Neural cell (in vitro differentiated cells): ENCODE results near the gene GABRB2. TPM values are rescaled to one million over a fixed set of nuclear protein-coding genes. Genes with fewer than 3 reads are reported as not detected.

Source experiments
- H2AFZ ChIP-seq: fragments of 200-600, 300-800 bp; sonication (generic), shearing (Covaris generic); 2 replicates; pipeline ENCODE4 v1.6.0; 2014; ENCODE audit warnings: low read depth, mild to moderate bottlenecking, antibody characterized with exemption, low read length, moderate library complexity
- H3F3A ChIP-seq: fragments of 200-600 bp; shearing (Covaris generic); 2 replicates; pipeline ENCODE4 v1.6.1; 2016; ENCODE audit warnings: mild to moderate bottlenecking, moderate library complexity, mixed read lengths, antibody characterized with exemption, low read length; ENCODE audit not compliant: insufficient read depth, poor library complexity, severe bottlenecking
- H3K27ac ChIP-seq: fragments of 200-600, 300-800 bp; sonication (generic), shearing (Covaris generic); 2 replicates; pipeline ENCODE4 v1.5.1; 2014; ENCODE audit warnings: mild to moderate bottlenecking, low read length, moderate library complexity
- H3K27me3 ChIP-seq: fragments of 300-800, 200-600 bp; sonication (generic), shearing (Covaris generic); 2 replicates; pipeline ENCODE4 v1.6.0; 2014; ENCODE audit warnings: mild to moderate bottlenecking, low read depth, low read length, moderate library complexity; ENCODE audit not compliant: insufficient read depth
- H3K36me3 ChIP-seq: fragments of 300-800, 200-600 bp; sonication (generic), shearing (Covaris generic); 2 replicates; pipeline ENCODE4 v1.5.1; 2014; ENCODE audit warnings: mild to moderate bottlenecking, antibody characterized with exemption, low read length, moderate library complexity; ENCODE audit not compliant: insufficient read depth
- H3K4me2 ChIP-seq: fragments of 300-800, 200-600 bp; sonication (generic), shearing (Covaris generic); 2 replicates; pipeline ENCODE4 v1.6.0; 2014; ENCODE audit warnings: mild to moderate bottlenecking, low read length
- H3K4me3 ChIP-seq: fragments of 300-800, 200-600 bp; sonication (generic), shearing (Covaris generic); 2 replicates; pipeline ENCODE4 v1.5.1; 2014; ENCODE audit warnings: mild to moderate bottlenecking, low read length, moderate library complexity
- H3K79me2 ChIP-seq: fragments of 200-600 bp; shearing (Covaris generic); replicated peaks from 2 replicates; pipeline ENCODE4 v1.6.0; 2014; ENCODE audit warnings: mild to moderate bottlenecking, low read length, moderate library complexity; ENCODE audit not compliant: insufficient read depth
- H3K9ac ChIP-seq: fragments of 300-800, 200-600 bp; sonication (generic), shearing (Covaris generic); 2 replicates; pipeline ENCODE4 v1.6.1; 2016; ENCODE audit warnings: mild to moderate bottlenecking, low read length, mixed read lengths
- H3K9me2 ChIP-seq: fragments of 200-600 bp; shearing (Covaris generic); 2 replicates; pipeline ENCODE4 v1.6.1; 2016; ENCODE audit warnings: mild to moderate bottlenecking, low read length, mixed read lengths; ENCODE audit not compliant: insufficient read depth
- H3K9me3 ChIP-seq: fragments of 200-600, 300-800 bp; sonication (generic), shearing (Covaris generic); 2 replicates; pipeline ENCODE4 v1.6.1; 2016; ENCODE audit warnings: mild to moderate bottlenecking, mixed run types, low read length, moderate library complexity, mixed read lengths
- H4K20me1 ChIP-seq: fragments of 200-600 bp; shearing (Covaris generic); 2 replicates; pipeline ENCODE4 v1.6.1; 2016; ENCODE audit warnings: mild to moderate bottlenecking, mixed run types; ENCODE audit not compliant: insufficient read depth
- CTCF ChIP-seq: fragments of 450-650 bp; IDR thresholded peaks from 2 replicates; pipeline ENCODE4 v1.5.1; 2014; ENCODE audit warnings: antibody characterized with exemption, mild to moderate bottlenecking, moderate library complexity; ENCODE audit not compliant: poor library complexity, severe bottlenecking
- EP300 ChIP-seq: fragments of 450-650 bp; conservative IDR thresholded peaks from 2 replicates; pipeline ENCODE4 v1.6.1; 2014; ENCODE audit warnings: antibody characterized with exemption, mild to moderate bottlenecking, moderate library complexity; ENCODE audit not compliant: poor library complexity, severe bottlenecking
- EZH2 ChIP-seq: fragments of 200-600, 300-800 bp; shearing (Covaris generic), sonication (generic); IDR thresholded peaks from 2 replicates; pipeline ENCODE4 v1.6.1; 2014; ENCODE audit warnings: antibody characterized with exemption, low read length, borderline replicate concordance, mild to moderate bottlenecking; ENCODE audit not compliant: insufficient read depth, poor library complexity, severe bottlenecking
- MXI1 ChIP-seq: fragments of 450-650 bp; conservative IDR thresholded peaks from 2 replicates; pipeline ENCODE4 v1.6.1; 2014; ENCODE audit warnings: antibody characterized with exemption, mild to moderate bottlenecking; ENCODE audit not compliant: poor library complexity, severe bottlenecking
- POLR2AphosphoS5 ChIP-seq: IDR thresholded peaks from 2 replicates; pipeline ENCODE4 v1.6.1; 2012
- RAD21 ChIP-seq: fragments of 450-650 bp; conservative IDR thresholded peaks from 2 replicates; pipeline ENCODE4 v1.6.1; 2014; ENCODE audit warnings: antibody characterized with exemption, mild to moderate bottlenecking, moderate library complexity
- REST ChIP-seq: IDR thresholded peaks from 2 replicates; pipeline ENCODE4 v1.6.1; 2012; ENCODE audit warnings: borderline replicate concordance
- SMC3 ChIP-seq: fragments of 450-650 bp; conservative IDR thresholded peaks from 2 replicates; pipeline ENCODE4 v1.6.1; 2014; ENCODE audit warnings: antibody characterized with exemption, mild to moderate bottlenecking, moderate library complexity; ENCODE audit not compliant: poor library complexity
- TAF1 ChIP-seq: IDR thresholded peaks from 2 replicates; pipeline ENCODE4 v1.6.1; 2012; ENCODE audit warnings: low read depth
- polyA plus RNA-seq: library from polyadenylated mRNA; depleted of rRNA; stranded (reverse); fragments of >200 nt; gene quantifications from 2 replicates; pipeline ENCODE4 v1.2.3, GENCODE V29; 2014

Gene GABRB2
- polyA plus RNA-seq, 1 donor from 2014 or later, result 106 TPM

GRCh38 chr5:161387121-161387520 is 159.4 kb downstream of the GABRB2 start:
- Histone ChIP-seq H4K20me1 (no peaks in the 10 kb centered on the region), H3F3A (no peaks in the 10 kb centered on the region), H3K36me3 (no peaks in the 10 kb centered on the region), H3K4me3 (no peak overlapping the region), H3K27ac (no peak overlapping the region), H3K9me2 (no peaks in the 10 kb centered on the region), H3K4me2 (no peak overlapping the region), H3K9ac (no peak overlapping the region), H3K79me2 (no peaks in the 10 kb centered on the region), H2AFZ (no peak overlapping the region), H3K9me3 (no peaks in the 10 kb centered on the region), H3K27me3 (no peaks in the 10 kb centered on the region)
- TF ChIP-seq CTCF (no peak), TAF1 (no peak), EZH2 (no peak), MXI1 (no peak), REST (no peak), EP300 (no peak), RAD21 (no peak), SMC3 (no peak), POLR2AphosphoS5 (no peak)

GRCh38 chr5:161385027-161385426 is 161.5 kb downstream of the GABRB2 start:
- Histone ChIP-seq H4K20me1 (no peaks in the 10 kb centered on the region), H3K9me3 (no peaks in the 10 kb centered on the region), H3K36me3 (no peaks in the 10 kb centered on the region), H3K27ac (peak overlapping the region; percentile 73), H2AFZ (no peak overlapping the region), H3K9me2 (no peaks in the 10 kb centered on the region), H3K79me2 (no peaks in the 10 kb centered on the region), H3F3A (no peaks in the 10 kb centered on the region), H3K4me2 (peak overlapping the region; percentile 9), H3K9ac (peak overlapping the region; percentile 18), H3K27me3 (no peaks in the 10 kb centered on the region), H3K4me3 (peak overlapping the region; percentile 31)
- no peak for TF ChIP-seq MXI1
- TF ChIP-seq RAD21, result peak; percentile 24
- TF ChIP-seq TAF1, result no peak
- peak; percentile 77 for TF ChIP-seq EP300
- TF ChIP-seq EZH2, result no peak
- no peak for TF ChIP-seq CTCF
- TF ChIP-seq SMC3, result peak; percentile 22
- peak; percentile 63 for TF ChIP-seq POLR2AphosphoS5
- TF ChIP-seq REST, result no peak
